ACC112 (cell line): ENCODE data around the gene ZNF598.
"Not testable (repeated sequence)": the region's sequence is repeated elsewhere in the genome, so short reads cannot be mapped to it uniquely, and the experiment has no call there.

ENCODE experiments used
- H2AFZ ChIP-seq: fragments of 200-600 bp; sonication (generic); one replicate; pipeline ENCODE4 v1.6.0; 2017; ENCODE audit warnings: antibody characterized with exemption, low read length; ENCODE audit not compliant: unreplicated experiment
- H3K27ac ChIP-seq: fragments of 200-600 bp; sonication (generic); 2 replicates; pipeline ENCODE4 v1.5.1; 2014; ENCODE audit warnings: low read depth, mild to moderate bottlenecking, antibody characterized with exemption, low read length, moderate library complexity
- H3K27me3 ChIP-seq: fragments of 200-600 bp; sonication (generic); 2 replicates; pipeline ENCODE4 v1.6.1; 2014; ENCODE audit warnings: mild to moderate bottlenecking, antibody characterized with exemption, low read length, moderate library complexity, mixed read lengths; ENCODE audit not compliant: insufficient read depth
- H3K36me3 ChIP-seq: fragments of 200-600 bp; sonication (generic); 2 replicates; pipeline ENCODE4 v1.6.1; 2016; ENCODE audit warnings: mild to moderate bottlenecking, antibody characterized with exemption, low read length, moderate library complexity, mixed read lengths; ENCODE audit not compliant: insufficient read depth
- H3K4me1 ChIP-seq: fragments of 200-600 bp; sonication (generic); one replicate; pipeline ENCODE4 v1.6.1; 2016; ENCODE audit warnings: low read length, mixed read lengths; ENCODE audit not compliant: insufficient read depth, unreplicated experiment, control insufficient read depth
- H3K4me3 ChIP-seq: fragments of 200-600 bp; sonication (generic); 2 replicates; pipeline ENCODE4 v1.5.1; 2014; ENCODE audit warnings: mild to moderate bottlenecking, low read depth, low read length
- H3K79me2 ChIP-seq: fragments of 200-600 bp; sonication (generic); one replicate; pipeline ENCODE4 v1.6.0; 2016; ENCODE audit warnings: low read length; ENCODE audit not compliant: control insufficient read depth, unreplicated experiment, insufficient read depth

The ZNF598 gene

DNA sequence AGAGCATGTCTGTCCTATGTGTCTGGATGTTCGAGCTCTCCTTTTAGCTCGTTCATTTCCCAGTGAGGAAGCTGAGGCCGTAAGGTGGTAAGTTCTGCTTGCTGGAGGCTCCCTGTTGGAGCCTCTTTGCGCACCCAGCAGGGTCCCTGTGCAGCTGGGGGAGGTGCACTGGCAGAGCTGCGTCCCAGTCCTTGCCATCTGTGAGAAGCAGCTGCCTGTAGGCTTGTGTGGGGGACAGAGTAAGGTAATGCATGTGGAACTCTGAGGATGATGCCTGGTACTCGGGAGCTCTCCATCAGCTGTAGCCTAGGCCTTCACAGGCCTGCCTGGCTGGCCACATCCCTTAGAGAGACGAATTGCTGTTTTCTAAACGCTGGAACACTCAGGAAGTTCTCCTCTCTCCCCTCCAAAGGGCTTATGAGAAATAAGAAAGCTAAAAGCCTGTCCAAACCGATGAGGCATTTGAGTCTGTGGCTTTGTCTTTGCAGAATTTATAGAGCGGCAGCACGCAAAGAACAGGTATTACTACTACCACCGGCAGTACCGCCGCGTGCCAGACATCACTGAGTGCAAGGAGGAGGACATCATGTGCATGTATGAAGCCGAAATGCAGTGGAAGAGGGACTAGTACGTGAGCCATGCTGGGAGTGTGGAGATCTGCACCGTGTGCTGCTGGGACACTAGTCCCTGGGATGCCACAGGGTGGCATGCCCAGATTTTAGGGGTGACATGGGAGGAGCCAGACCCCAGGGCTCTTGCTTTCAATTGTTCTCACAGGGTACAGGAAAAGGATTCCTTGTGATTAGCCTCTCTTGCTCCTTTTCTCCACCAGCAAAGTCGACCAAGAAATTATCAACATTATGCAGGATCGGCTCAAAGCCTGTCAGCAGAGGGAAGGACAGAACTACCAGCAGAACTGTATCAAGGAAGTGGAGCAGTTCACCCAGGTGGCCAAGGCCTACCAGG lies 48.7 kb downstream of the ZNF598 start:
- no peaks in the 10 kb centered on the region for H3K27me3 ChIP-seq
- H3K36me3 ChIP-seq = peaks cover 18% of the 10 kb centered on the region; the same call in 1 of the 2 replicates
- peak overlapping the region; percentile 86 for H3K4me3 ChIP-seq
- peaks cover 26% of the 10 kb centered on the region for H3K4me1 ChIP-seq
- H3K79me2 ChIP-seq = peaks cover 57% of the 10 kb centered on the region
- no peak overlapping the region for H2AFZ ChIP-seq
- H3K27ac ChIP-seq = peak overlapping the region; percentile 26; the same call in 1 of the 2 replicates

DNA sequence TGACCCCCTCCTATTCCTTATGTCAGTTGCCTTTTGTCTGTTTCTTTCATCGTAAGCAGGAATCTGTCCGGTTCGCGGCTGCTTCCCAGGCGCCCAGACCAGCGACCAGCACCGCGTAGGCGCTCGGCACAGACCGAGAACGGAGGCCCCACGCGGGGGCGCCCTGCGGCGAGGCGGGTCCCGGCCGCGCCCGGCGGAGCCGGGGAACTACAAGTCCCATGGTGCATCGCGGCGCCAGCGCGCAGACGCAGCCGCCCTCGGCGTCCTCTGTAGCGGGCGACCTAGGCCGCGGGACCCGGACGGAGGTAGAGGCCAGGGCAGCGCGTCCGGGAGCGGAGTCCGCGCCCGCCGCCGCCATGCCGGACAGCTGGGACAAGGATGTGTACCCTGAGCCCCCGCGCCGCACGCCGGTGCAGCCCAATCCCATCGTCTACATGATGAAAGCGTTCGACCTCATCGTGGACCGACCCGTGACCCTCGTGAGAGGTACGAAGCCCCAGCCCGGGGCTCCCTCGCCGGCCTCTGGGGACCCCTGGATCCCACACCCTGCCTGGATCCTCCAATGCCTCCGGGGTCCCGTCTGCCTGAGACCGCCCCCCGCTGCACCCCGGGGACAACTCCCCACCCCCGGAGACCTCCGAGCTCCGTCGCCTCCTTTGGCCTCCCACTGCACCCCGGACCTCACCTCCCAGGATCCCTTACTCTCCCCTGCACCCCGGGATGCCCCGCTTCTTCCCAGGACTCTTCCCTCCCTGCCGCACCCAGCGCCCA lies 50.2 kb downstream of the ZNF598 start, which contains the start of gene NDUFB10:
TSS of gene NDUFB10 (plus strand) at position 270 of the 771 bp plus-strand sequence. CDS start at position 357, 87 bp downstream.
- Histone ChIP-seq H3K4me3 (peak within 1 kb of the TSS; percentile 86), H3K27ac (no peak within 1 kb of the TSS), H3K4me1 (peaks cover 22% of the 10 kb centered on the region), H3K36me3 (peaks cover 18% of the 10 kb centered on the region; the same call in 1 of the 2 replicates), H3K27me3 (no peaks in the 10 kb centered on the region), H3K79me2 (peaks cover 44% of the 10 kb centered on the region), H2AFZ (peak within 1 kb of the TSS; percentile 46)

GRCh38 chr16:1958715-1959268 lies 50.8 kb downstream of the ZNF598 start:
- peaks cover 38% of the 10 kb centered on the region for H3K79me2 ChIP-seq
- no peak overlapping the region for H3K27ac ChIP-seq
- peak overlapping the region; percentile 86 for H3K4me3 ChIP-seq
- no peaks in the 10 kb centered on the region for H3K27me3 ChIP-seq
- no peak overlapping the region for H2AFZ ChIP-seq
- peaks cover 22% of the 10 kb centered on the region for H3K4me1 ChIP-seq
- H3K36me3 ChIP-seq = peaks cover 14% of the 10 kb centered on the region; the same call in 1 of the 2 replicates

- not testable (repeated sequence) for H2AFZ ChIP-seq, H3K27me3 ChIP-seq, H3K36me3 ChIP-seq, H3K27ac ChIP-seq, H3K4me3 ChIP-seq
- peaks cover 31% of the 10 kb centered on the region for H3K79me2 ChIP-seq
- H3K4me1 ChIP-seq = peaks cover 20% of the 10 kb centered on the region
These were observed 51.5 kb downstream of the ZNF598 start for GRCh38 chr16:1958143-1958491.

GRCh38 chr16:1957434-1958142 lies 52.0 kb downstream of the ZNF598 start:
- not testable (repeated sequence) for H2AFZ ChIP-seq, H3K4me3 ChIP-seq, H3K27ac ChIP-seq, H3K27me3 ChIP-seq, H3K36me3 ChIP-seq
- Histone ChIP-seq H3K79me2 (peaks cover 26% of the 10 kb centered on the region), H3K4me1 (peaks cover 15% of the 10 kb centered on the region)

- no peak overlapping the region for H3K27ac ChIP-seq
- H3K36me3 ChIP-seq = no peaks in the 10 kb centered on the region
- H2AFZ ChIP-seq = no peak overlapping the region
- H3K27me3 ChIP-seq = no peaks in the 10 kb centered on the region
- no peak overlapping the region for H3K4me3 ChIP-seq
- H3K4me1 ChIP-seq = no peaks in the 10 kb centered on the region
- H3K79me2 ChIP-seq = no peaks in the 10 kb centered on the region
These were observed 55.9 kb downstream of the ZNF598 start for GRCh38 chr16:1953734-1954133.

DNA sequence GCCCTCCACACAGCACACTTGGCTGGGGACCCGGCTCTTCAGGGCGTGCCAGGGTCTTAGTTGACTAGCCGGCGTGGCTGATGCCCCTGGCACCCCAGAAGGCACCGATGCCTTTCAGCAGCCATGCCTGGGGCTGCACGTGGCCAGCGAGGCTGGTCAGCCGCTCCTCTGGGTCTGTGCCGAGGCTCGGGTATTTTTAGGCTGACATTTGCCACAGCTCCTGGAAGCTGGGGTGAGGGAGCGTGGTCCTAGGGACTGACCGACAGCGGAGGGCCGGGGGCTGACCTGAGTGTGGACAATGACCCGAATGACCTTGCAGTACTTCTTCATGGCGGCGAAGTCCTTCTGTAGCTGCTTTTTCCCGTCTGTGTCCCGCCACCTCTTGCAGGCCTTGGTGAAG lies 59.1 kb downstream of the ZNF598 start:
- H3K27me3 ChIP-seq = no peaks in the 10 kb centered on the region
- H3K36me3 ChIP-seq = no peaks in the 10 kb centered on the region
- no peaks in the 10 kb centered on the region for H3K79me2 ChIP-seq
- H2AFZ ChIP-seq = no peak overlapping the region
- H3K4me1 ChIP-seq = no peaks in the 10 kb centered on the region
- H3K27ac ChIP-seq = no peak overlapping the region
- H3K4me3 ChIP-seq = no peak overlapping the region

DNA sequence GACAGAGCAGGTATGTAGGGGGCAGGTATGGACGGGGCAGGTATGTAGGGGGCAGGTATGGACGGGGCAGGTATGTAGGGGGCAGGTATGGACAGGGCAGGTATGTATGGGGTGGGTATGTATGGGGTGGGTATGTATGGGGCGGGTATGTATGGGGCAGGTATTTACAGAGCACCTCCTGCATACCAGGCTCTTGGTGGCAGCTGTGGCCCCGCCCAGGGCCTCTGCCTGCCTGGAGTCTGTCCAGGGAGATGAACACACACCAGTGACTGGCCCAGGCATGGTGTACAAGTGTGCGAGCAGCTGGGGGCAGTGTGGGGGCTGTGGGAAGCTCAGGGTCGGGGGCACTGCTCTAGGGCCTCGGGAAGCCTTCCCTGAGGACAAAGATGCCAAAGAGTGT lies 59.6 kb downstream of the ZNF598 start:
- Histone ChIP-seq H3K4me3 (no peak overlapping the region), H3K36me3 (no peaks in the 10 kb centered on the region), H3K79me2 (no peaks in the 10 kb centered on the region), H3K27me3 (no peaks in the 10 kb centered on the region), H3K27ac (no peak overlapping the region), H2AFZ (no peak overlapping the region), H3K4me1 (no peaks in the 10 kb centered on the region)

- H3K36me3 ChIP-seq = no peaks in the 10 kb centered on the region
- no peaks in the 10 kb centered on the region for H3K79me2 ChIP-seq
- no peak overlapping the region for H3K4me3 ChIP-seq
- H2AFZ ChIP-seq = no peak overlapping the region
- no peak overlapping the region for H3K27ac ChIP-seq
- H3K4me1 ChIP-seq = no peaks in the 10 kb centered on the region
- no peaks in the 10 kb centered on the region for H3K27me3 ChIP-seq
These were observed 60.1 kb downstream of the ZNF598 start for GRCh38 chr16:1949507-1949906.
